Fibroblast of lung (primary cell): ENCODE measurements around the gene EFCAB6. TPM values are rescaled to one million over a fixed set of nuclear protein-coding genes. Genes with fewer than 3 reads are reported as not detected.

Source experiments
- DNase-seq, 2 donors: peaks; one replicate each; pipeline versions ENCODE4 v3.0.0 to v3.0.0-alpha.2; 2010; ENCODE audit warnings: low read depth in 2 of 2
- H2AFZ ChIP-seq: 2 replicates; pipeline ENCODE4 v1.5.1; 2012; ENCODE audit warnings: low read length, control low read depth, inconsistent platforms
- H3K27ac ChIP-seq: 2 replicates; pipeline ENCODE4 v1.5.1; 2011; ENCODE audit warnings: low read length, control low read depth; ENCODE audit not compliant: insufficient read depth
- H3K27me3 ChIP-seq: 2 replicates; pipeline ENCODE4 v1.5.1; 2011; ENCODE audit warnings: mild to moderate bottlenecking, low read length; ENCODE audit not compliant: control insufficient read depth, insufficient read depth
- H3K36me3 ChIP-seq: 2 replicates; pipeline ENCODE4 v1.5.1; 2011; ENCODE audit warnings: low read length; ENCODE audit not compliant: control insufficient read depth, insufficient read depth
- H3K4me1 ChIP-seq: 2 replicates; pipeline ENCODE4 v1.5.1; 2011; ENCODE audit warnings: low read length; ENCODE audit not compliant: control insufficient read depth, insufficient read depth; ENCODE audit errors: extremely low read depth
- H3K4me2 ChIP-seq: 2 replicates; pipeline ENCODE4 v1.5.1; 2011; ENCODE audit warnings: low read length, control low read depth; ENCODE audit not compliant: insufficient read depth; ENCODE audit errors: extremely low read depth
- H3K4me3 ChIP-seq, 4 experiments: fragments of 200-600 bp in 1 of 4; sonication (generic) in 1 of 4; replicated peaks in 1 of 4; 2 replicates each; pipeline ENCODE4 v1.5.1; 2011 to 2016; ENCODE audit warnings: low read length in 4 of 4, low read depth in 3 of 4, mild to moderate bottlenecking in 3 of 4, control low read depth in 2 of 4, inconsistent platforms in 1 of 4, mixed read lengths in 1 of 4; ENCODE audit not compliant: insufficient read depth in 1 of 4; ENCODE audit errors: control extremely low read depth in 1 of 4
- H3K79me2 ChIP-seq: 2 replicates; pipeline ENCODE4 v1.5.1; 2012; ENCODE audit warnings: mild to moderate bottlenecking, low read length, inconsistent platforms; ENCODE audit not compliant: control insufficient read depth, insufficient read depth
- H3K9ac ChIP-seq: 2 replicates; pipeline ENCODE4 v1.5.1; 2011; ENCODE audit warnings: mild to moderate bottlenecking, low read length, control low read depth; ENCODE audit not compliant: insufficient read depth
- H3K9me3 ChIP-seq: 2 replicates; pipeline ENCODE4 v1.5.1; 2012; ENCODE audit warnings: low read depth, low read length; ENCODE audit not compliant: control insufficient read depth, insufficient read depth
- H4K20me1 ChIP-seq: 2 replicates; pipeline ENCODE4 v1.5.1; 2011; ENCODE audit warnings: low read length; ENCODE audit not compliant: control insufficient read depth, insufficient read depth; ENCODE audit errors: extremely low read depth
- CTCF ChIP-seq, 2 donors: IDR thresholded peaks in 1 of 2; conservative IDR thresholded peaks in 1 of 2; 1 replicate in 1 of 2; 2 replicates in 1 of 2; pipeline ENCODE4 v1.5.1; 2011 to 2012; ENCODE audit warnings: low read length in 2 of 2, control low read depth in 1 of 2, inconsistent platforms in 1 of 2, low read depth in 1 of 2, mild to moderate bottlenecking in 1 of 2
- EZH2 ChIP-seq: IDR thresholded peaks from 2 replicates; pipeline ENCODE4 v1.5.1; 2012; ENCODE audit warnings: low read length, control low read depth, mild to moderate bottlenecking; ENCODE audit errors: missing control alignments
- polyA plus RNA-seq, 2 donors: library from polyadenylated mRNA; depleted of rRNA in 1 of 2; stranded (reverse) in 1 of 2; unstranded in 1 of 2; fragments of >200 nt; gene quantifications; 2 replicates each; pipeline ENCODE4 v1.2.1, GENCODE V29; 2011 to 2012; ENCODE audit warnings: missing spikeins in 1 of 2
- total RNA-seq: library from RNA; depleted of rRNA; stranded (reverse); fragments of >200 nt; gene quantifications from 2 replicates; pipeline ENCODE4 v1.2.1, GENCODE V29; 2014

The EFCAB6 gene
- total and polyA plus RNA-seq, 2 donors (not counting 1 experiment from before 2014, with no cell fraction given), result 1.0 to 1.5 TPM

- no peaks in the 10 kb centered on the region for H3K27me3 ChIP-seq
- H4K20me1 ChIP-seq, result no peaks in the 10 kb centered on the region
- H3K36me3 ChIP-seq, result no peaks in the 10 kb centered on the region
- no peaks in the 10 kb centered on the region for H3K79me2 ChIP-seq
- no peak overlapping the region for H2AFZ ChIP-seq
- no peak overlapping the region for H3K4me2 ChIP-seq
- H3K9me3 ChIP-seq, result no peaks in the 10 kb centered on the region
- DNase-seq, result no peak
- TF ChIP-seq CTCF (conservative IDR thresholded peaks at IDR 0.05 in 1 of 2, IDR thresholded peaks at IDR 0.05 in 1 of 2; ENCODE audit: low read depth in 1 of 2, low read length in 2 of 2) (no peak), EZH2 (no peak)
- H3K9ac ChIP-seq, result no peak overlapping the region
- H3K27ac ChIP-seq, result no peak overlapping the region
- H3K4me3 ChIP-seq, result no peak overlapping the region
- H3K4me1 ChIP-seq, result no peaks in the 10 kb centered on the region
Measured at GRCh38 chr22:43511276-43511910, 300.7 kb downstream of the EFCAB6 start.

- Histone ChIP-seq H3K9ac (no peak overlapping the region), H4K20me1 (no peaks in the 10 kb centered on the region), H3K27me3 (no peaks in the 10 kb centered on the region), H3K27ac (no peak overlapping the region), H3K4me3 (no peak overlapping the region), H3K36me3 (no peaks in the 10 kb centered on the region), H3K4me2 (no peak overlapping the region), H3K4me1 (no peaks in the 10 kb centered on the region), H3K79me2 (no peaks in the 10 kb centered on the region), H2AFZ (no peak overlapping the region), H3K9me3 (no peaks in the 10 kb centered on the region)
- DNase-seq, result no peak
- TF ChIP-seq EZH2, result no peak
- no peak for TF ChIP-seq CTCF (conservative IDR thresholded peaks at IDR 0.05 in 1 of 2, IDR thresholded peaks at IDR 0.05 in 1 of 2; ENCODE audit: low read depth in 1 of 2, low read length in 2 of 2)
Measured at GRCh38 chr22:43510281-43511070, 301.6 kb downstream of the EFCAB6 start.

- H3K4me1 ChIP-seq, result no peaks in the 10 kb centered on the region
- no peak overlapping the region for H3K4me2 ChIP-seq
- DNase-seq, result no peak
- peaks cover 1% of the 10 kb centered on the region for H3K9me3 ChIP-seq
- H3K27me3 ChIP-seq, result no peaks in the 10 kb centered on the region
- no peak overlapping the region for H3K4me3 ChIP-seq
- H3K79me2 ChIP-seq, result no peaks in the 10 kb centered on the region
- H3K36me3 ChIP-seq, result no peaks in the 10 kb centered on the region
- TF ChIP-seq CTCF (conservative IDR thresholded peaks at IDR 0.05 in 1 of 2, IDR thresholded peaks at IDR 0.05 in 1 of 2; ENCODE audit: low read depth in 1 of 2, low read length in 2 of 2) (no peak), EZH2 (no peak)
- no peak overlapping the region for H2AFZ ChIP-seq
- no peak overlapping the region for H3K27ac ChIP-seq
- no peaks in the 10 kb centered on the region for H4K20me1 ChIP-seq
- no peak overlapping the region for H3K9ac ChIP-seq
Measured at GRCh38 chr22:43509337-43509736, 302.8 kb downstream of the EFCAB6 start.
